ENCODE measurements around the gene PTRH1.

The PTRH1 gene

GRCh38 chr9:127705577-127706379 lies 9.7 kb downstream of the PTRH1 start:
- no peaks in the 10 kb centered on the region for H3K27me3 Mint-ChIP-seq

DNA sequence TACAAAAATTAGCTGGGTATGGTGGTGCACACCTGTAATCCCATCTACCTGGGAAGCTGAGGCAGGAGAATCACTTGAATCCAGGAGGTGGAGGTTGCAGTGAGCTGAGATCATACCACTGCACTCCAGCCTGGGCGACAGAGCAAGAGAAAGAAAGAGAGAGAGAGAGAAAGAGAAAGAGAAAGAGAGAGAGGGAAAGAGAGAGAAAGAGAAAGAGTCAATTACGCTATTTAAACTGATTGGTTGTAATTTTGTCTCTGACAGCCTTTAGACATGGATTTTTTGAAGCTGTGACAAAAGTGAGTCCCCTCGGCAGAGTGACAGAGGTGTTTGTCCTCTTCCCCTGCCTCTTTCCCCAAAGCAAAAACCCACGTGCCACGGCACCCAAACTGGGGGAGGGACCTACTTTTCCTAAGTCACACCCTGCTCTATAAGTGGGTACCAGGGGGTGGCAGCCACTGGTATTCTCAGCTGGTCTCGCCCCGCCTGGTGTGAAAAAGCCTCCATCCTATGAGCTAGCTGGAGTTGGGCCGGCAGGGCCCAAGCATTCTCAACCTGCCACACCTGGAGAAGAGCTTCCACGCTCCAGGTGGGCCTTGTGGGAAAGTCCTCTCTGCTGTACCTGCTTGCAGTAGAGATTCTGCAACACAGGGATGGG lies 12.0 kb downstream of the PTRH1 start:
- H3K4me3 Mint-ChIP-seq = no peak overlapping the region
- no peaks in the 10 kb centered on the region for H3K9me3 Mint-ChIP-seq
- H3K4me1 Mint-ChIP-seq = peaks cover 16 to 29% of the 10 kb centered on the region in 2 donors
- no peak for DNase-seq
- H3K27ac Mint-ChIP-seq = no peak overlapping the region
- no peaks in the 10 kb centered on the region for H3K27me3 Mint-ChIP-seq
- peaks cover 2 to 6% of the 10 kb centered on the region in 2 donors for H3K36me3 Mint-ChIP-seq
- ATAC-seq (replicated peaks) = no peak

More at GRCh38 chr9:127705577-127706379, 9.7 kb downstream of the PTRH1 start:
- H3K4me3 Mint-ChIP-seq = no peak overlapping the region
- ATAC-seq (replicated peaks) = no peak
- peaks cover 4 to 18% of the 10 kb centered on the region in 2 donors for H3K4me1 Mint-ChIP-seq
- no peak for DNase-seq
- H3K9me3 Mint-ChIP-seq = no peaks in the 10 kb centered on the region
- peaks cover 9 to 17% of the 10 kb centered on the region in 2 donors for H3K36me3 Mint-ChIP-seq
- no peak overlapping the region for H3K27ac Mint-ChIP-seq

GRCh38 chr9:127700594-127701255 lies 14.7 kb downstream of the PTRH1 start:
- no peaks in the 10 kb centered on the region for H3K27me3 Mint-ChIP-seq
- ATAC-seq (replicated peaks) (no peak), DNase-seq (no peak)
- peaks cover 2 to 5% of the 10 kb centered on the region in 2 donors for H3K36me3 Mint-ChIP-seq
- H3K27ac Mint-ChIP-seq = no peak overlapping the region
- no peak overlapping the region for H3K4me3 Mint-ChIP-seq
- H3K4me1 Mint-ChIP-seq = peaks cover 11 to 17% of the 10 kb centered on the region in 2 donors
- no peaks in the 10 kb centered on the region for H3K9me3 Mint-ChIP-seq

DNA sequence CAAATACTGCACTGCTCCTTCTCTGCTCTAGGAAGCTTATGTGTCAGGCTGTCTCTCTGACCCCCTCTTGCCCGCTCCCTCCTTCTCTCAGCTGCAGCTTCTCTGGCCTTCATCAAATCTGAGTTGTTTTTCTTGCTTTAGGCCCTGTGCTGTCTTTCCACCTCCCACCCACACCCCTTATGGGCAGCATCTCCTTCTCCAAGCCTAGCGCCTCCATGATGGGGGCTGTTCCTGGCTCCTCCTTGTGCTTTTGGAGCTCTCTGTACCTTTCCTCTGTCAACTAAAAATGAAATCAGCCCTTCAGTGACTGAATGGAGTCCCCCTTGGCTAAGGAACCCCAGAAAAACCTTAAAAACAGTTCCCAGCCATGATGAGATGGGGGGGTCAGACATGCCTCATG lies 15.3 kb downstream of the PTRH1 start:
- peaks cover 2 to 5% of the 10 kb centered on the region in 2 donors for H3K36me3 Mint-ChIP-seq
- H3K4me3 Mint-ChIP-seq = peak overlapping the region in 1 of 2 donors; percentile 51
- no peaks in the 10 kb centered on the region for H3K9me3 Mint-ChIP-seq
- no peaks in the 10 kb centered on the region for H3K27me3 Mint-ChIP-seq
- DNase-seq (no peak), ATAC-seq (replicated peaks) (no peak)
- peak overlapping the region; percentile 72 for H3K27ac Mint-ChIP-seq
- H3K4me1 Mint-ChIP-seq = peaks cover 11 to 17% of the 10 kb centered on the region in 2 donors

DNA sequence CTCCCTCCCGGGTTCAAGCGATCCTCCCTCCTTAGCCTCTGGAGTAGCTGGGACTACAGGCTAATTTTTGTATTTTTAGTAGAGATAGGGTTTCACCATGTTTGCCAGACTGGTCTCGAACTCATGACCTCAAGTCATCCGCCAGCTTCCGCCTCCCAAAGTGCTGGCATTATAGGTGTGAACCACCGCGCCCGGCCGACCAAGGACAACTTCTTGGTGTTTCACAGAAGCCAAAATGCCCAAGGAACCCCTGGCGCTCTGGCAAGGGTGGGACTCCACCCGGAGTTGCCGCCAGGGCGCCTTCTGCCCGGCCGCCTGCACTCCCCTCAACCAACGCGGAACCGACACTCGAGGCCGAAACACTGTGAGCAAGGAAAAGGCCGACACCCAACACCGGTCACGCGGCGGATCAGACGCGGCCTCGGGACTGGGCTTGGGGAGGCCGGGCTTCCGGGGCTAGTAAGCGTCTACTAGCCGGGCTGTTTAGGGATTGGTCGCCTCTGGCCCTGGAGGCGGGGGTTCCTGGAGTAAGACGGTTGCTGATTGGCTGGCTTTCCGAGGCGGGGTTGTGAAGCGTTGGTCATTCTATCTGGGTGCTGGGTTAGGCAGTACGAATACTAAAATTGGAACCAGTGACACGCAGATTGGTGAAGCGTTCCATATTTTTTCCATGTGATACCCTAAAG lies 16.3 kb downstream of the PTRH1 start:
- H3K36me3 Mint-ChIP-seq = peaks cover 5 to 9% of the 10 kb centered on the region in 2 donors
- H3K4me3 Mint-ChIP-seq = peak overlapping the region; percentile 79 to 82
- DNase-seq (peak; percentile 89), ATAC-seq (replicated peaks) (peak; percentile 99 to 100)
- H3K27ac Mint-ChIP-seq = peak overlapping the region; percentile 92
- no peaks in the 10 kb centered on the region for H3K27me3 Mint-ChIP-seq
- H3K9me3 Mint-ChIP-seq = no peaks in the 10 kb centered on the region
- peaks cover 11 to 17% of the 10 kb centered on the region in 2 donors for H3K4me1 Mint-ChIP-seq

DNA sequence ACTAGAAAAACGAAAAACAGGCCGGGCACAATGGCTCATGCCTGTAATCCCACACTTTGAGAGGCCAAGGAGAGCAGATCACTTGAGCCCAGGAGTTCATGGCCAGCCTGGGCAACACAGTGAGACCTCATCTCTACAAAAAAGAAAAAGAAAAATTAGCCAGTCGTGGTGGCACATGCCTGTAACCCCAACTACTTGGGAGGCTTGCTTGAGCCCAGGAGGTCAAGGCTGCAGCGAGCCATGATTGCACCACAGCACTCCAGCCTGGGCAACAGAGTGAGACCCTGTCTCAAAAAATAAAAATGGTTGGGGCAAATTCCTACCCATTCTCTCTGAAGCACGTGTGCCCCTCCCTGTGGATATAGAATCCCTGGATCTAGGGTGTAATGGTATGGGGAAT lies 17.1 kb downstream of the PTRH1 start:
- ATAC-seq (replicated peaks) (no peak), DNase-seq (no peak)
- Mint-ChIP-seq H3K4me3 (no peak overlapping the region), H3K4me1 (peaks cover 11 to 17% of the 10 kb centered on the region in 2 donors), H3K27ac (no peak overlapping the region), H3K9me3 (no peaks in the 10 kb centered on the region), H3K27me3 (no peaks in the 10 kb centered on the region), H3K36me3 (peaks cover 10 to 14% of the 10 kb centered on the region in 2 donors)

- DNase-seq = no peak
- Mint-ChIP-seq H3K36me3 (peaks cover 10 to 14% of the 10 kb centered on the region in 2 donors), H3K27ac (no peak overlapping the region), H3K27me3 (no peaks in the 10 kb centered on the region), H3K4me1 (peaks cover 11 to 17% of the 10 kb centered on the region in 2 donors), H3K9me3 (no peaks in the 10 kb centered on the region), H3K4me3 (no peak overlapping the region)
- ATAC-seq (replicated peaks) = no peak
These were observed 17.9 kb downstream of the PTRH1 start for GRCh38 chr9:127697575-127697974.

DNA sequence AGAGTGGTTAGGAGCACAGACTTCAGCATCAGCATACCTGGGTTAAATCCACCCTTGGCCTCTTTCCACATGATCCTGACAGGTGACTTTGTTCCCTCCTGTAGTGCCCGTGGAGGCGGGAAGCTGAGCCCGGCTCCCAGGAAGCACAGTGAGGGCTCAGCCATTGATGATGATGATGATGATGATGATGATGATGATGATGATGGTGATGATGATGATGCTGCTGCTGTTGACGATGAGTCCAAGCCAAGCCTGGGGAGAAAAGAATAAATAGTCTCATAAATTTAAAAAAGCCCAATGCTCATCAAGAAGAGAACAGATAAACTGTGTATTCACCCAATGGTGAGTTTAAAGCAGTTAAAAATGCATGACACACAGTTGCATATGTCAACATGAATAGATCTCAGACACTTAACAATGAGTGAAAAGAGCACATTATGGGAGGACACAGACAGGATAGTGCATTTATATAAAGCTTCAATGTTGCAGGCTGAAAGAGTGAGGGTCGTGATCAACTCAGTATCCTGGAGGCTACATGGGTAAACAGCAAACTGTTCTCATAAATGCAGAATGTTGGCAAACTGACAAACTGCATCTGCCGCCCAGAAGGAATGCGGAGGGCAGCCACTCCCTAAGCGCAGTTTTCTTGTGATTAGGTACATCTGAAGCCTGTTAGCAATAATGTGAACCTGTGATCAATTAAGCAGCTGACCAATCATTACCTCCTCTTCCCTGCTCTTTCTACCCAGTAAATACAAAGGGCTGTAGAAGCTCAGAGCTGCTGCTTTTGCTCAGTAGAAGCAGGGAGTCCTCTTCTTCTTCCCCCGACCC lies 20.4 kb downstream of the PTRH1 start:
- no peaks in the 10 kb centered on the region for H3K27me3 Mint-ChIP-seq
- H3K27ac Mint-ChIP-seq = no peak overlapping the region
- ATAC-seq (replicated peaks) (no peak), DNase-seq (no peak)
- H3K4me3 Mint-ChIP-seq = no peak overlapping the region
- peaks cover 8 to 13% of the 10 kb centered on the region in 2 donors for H3K4me1 Mint-ChIP-seq
- H3K9me3 Mint-ChIP-seq = no peaks in the 10 kb centered on the region
- peaks cover 13 to 14% of the 10 kb centered on the region in 2 donors for H3K36me3 Mint-ChIP-seq

GRCh38 chr9:127693697-127694096 lies 21.8 kb downstream of the PTRH1 start:
- no peaks in the 10 kb centered on the region for H3K27me3 Mint-ChIP-seq
- no peaks in the 10 kb centered on the region for H3K9me3 Mint-ChIP-seq
- DNase-seq (no peak), ATAC-seq (replicated peaks) (no peak)
- H3K36me3 Mint-ChIP-seq = peaks cover 9 to 13% of the 10 kb centered on the region in 2 donors
- H3K4me3 Mint-ChIP-seq = no peak overlapping the region
- H3K4me1 Mint-ChIP-seq = no peaks in the 10 kb centered on the region
- no peak overlapping the region for H3K27ac Mint-ChIP-seq

GRCh38 chr9:127693143-127693542 lies 22.3 kb downstream of the PTRH1 start:
- Mint-ChIP-seq H3K4me1 (no peaks in the 10 kb centered on the region), H3K9me3 (no peaks in the 10 kb centered on the region), H3K27ac (no peak overlapping the region), H3K4me3 (no peak overlapping the region), H3K36me3 (peaks cover 9 to 13% of the 10 kb centered on the region in 2 donors), H3K27me3 (no peaks in the 10 kb centered on the region)
- no peak for DNase-seq
- ATAC-seq (replicated peaks) = no peak

DNA sequence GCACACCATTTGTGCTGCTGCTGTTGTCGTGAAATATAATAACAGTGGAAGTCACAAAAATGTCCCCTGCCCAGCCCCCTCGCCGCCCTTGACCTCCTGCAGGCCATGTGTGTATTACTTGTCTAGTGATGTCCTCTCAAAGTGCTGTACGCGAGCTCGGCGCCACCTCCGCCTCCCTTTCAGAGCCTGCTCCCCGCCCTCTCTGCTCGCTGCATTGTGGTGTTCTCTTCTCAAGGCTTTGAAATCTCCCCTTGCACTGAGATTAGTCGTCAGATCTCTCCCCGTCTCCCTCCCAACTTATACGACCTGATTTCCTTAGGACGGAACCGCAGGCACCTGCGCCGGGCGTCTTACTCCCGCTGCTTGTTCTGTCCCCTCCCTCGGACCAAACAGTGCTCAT lies 23.4 kb downstream of the PTRH1 start:
- Mint-ChIP-seq H3K4me1 (no peaks in the 10 kb centered on the region), H3K36me3 (peaks cover 9 to 13% of the 10 kb centered on the region in 2 donors), H3K9me3 (no peaks in the 10 kb centered on the region), H3K4me3 (no peak overlapping the region), H3K27me3 (no peaks in the 10 kb centered on the region), H3K27ac (no peak overlapping the region)
- DNase-seq (no peak), ATAC-seq (replicated peaks) (no peak)

- H3K27ac Mint-ChIP-seq = no peak overlapping the region
- H3K27me3 Mint-ChIP-seq = no peaks in the 10 kb centered on the region
- no peak overlapping the region for H3K4me3 Mint-ChIP-seq
- ATAC-seq (replicated peaks) (no peak), DNase-seq (no peak)
- peaks cover 0 to 1% of the 10 kb centered on the region in 2 donors for H3K4me1 Mint-ChIP-seq
- no peaks in the 10 kb centered on the region for H3K9me3 Mint-ChIP-seq
- H3K36me3 Mint-ChIP-seq = peaks cover 9 to 13% of the 10 kb centered on the region in 2 donors
These were observed 24.7 kb downstream of the PTRH1 start for GRCh38 chr9:127690735-127691134.

DNA sequence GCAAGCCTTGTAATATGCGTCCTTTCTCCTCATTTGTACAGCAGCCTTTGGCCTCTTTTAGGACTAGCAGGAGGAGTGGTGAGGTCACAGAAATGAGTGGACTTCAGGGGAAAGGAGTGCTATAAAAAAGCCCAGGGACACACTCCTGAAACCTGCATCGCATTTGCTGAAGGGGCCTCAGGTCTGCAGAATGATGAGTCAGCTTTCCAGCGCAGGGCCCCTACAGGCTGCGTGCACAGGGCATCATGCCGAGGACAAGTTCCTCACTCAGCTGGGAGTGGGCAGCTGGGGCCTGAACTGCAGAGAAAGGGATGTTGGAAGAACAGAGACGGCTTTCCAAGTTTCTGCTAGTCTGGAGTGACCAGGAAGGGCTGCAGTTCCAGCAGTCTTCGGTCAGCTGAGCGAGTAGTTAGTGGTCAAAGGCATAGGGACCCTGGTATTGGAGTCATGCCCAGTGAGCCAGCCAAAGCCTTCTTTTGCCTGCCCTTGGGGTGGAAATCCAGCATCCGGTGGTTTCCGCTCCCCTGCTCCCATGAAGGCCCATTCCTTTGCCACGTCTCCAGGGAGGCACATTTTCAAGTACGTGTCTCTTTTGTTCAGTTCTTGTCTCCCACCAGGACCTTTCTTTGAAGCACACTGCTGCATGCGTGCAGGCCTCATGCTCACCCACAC lies 26.0 kb downstream of the PTRH1 start:
- Mint-ChIP-seq H3K27ac (no peak overlapping the region), H3K9me3 (no peaks in the 10 kb centered on the region), H3K4me1 (peaks cover 0 to 1% of the 10 kb centered on the region in 2 donors)

More for the DNA sequence above, 26.0 kb downstream of the PTRH1 start:
- ATAC-seq (replicated peaks) (no peak), DNase-seq (no peak)
- H3K27me3 Mint-ChIP-seq = peaks cover 0 to 5% of the 10 kb centered on the region in 2 donors
- peaks cover 9 to 12% of the 10 kb centered on the region in 2 donors for H3K36me3 Mint-ChIP-seq
- H3K4me3 Mint-ChIP-seq = no peak overlapping the region
